PFSK-1 (cell line): ENCODE data around the gene TRIM9.

Source experiments
- FOXP2 ChIP-seq: optimal IDR thresholded peaks from 2 replicates; pipeline ENCODE3; 2011; ENCODE audit warnings: borderline replicate concordance, control low read depth, inconsistent platforms; ENCODE audit not compliant: insufficient read depth; ENCODE audit errors: extremely low read length, extremely low read depth
- POLR2AphosphoS5 ChIP-seq: IDR thresholded peaks from 2 replicates; pipeline ENCODE4 v1.6.1; 2012; ENCODE audit warnings: low read depth, mild to moderate bottlenecking, control low read depth, low read length, moderate library complexity
- REST ChIP-seq, 2 experiments: IDR thresholded peaks; 2 replicates each; pipeline versions ENCODE4 v1.6.1 to v1.8.0; 2011 to 2012; ENCODE audit warnings: low read depth in 2 of 2, low read length in 2 of 2, control low read depth in 1 of 2, inconsistent platforms in 1 of 2, mild to moderate bottlenecking in 1 of 2, moderate library complexity in 1 of 2; ENCODE audit not compliant: insufficient read depth in 1 of 2
- SIN3A ChIP-seq: IDR thresholded peaks from 2 replicates; pipeline ENCODE4 v1.6.1; 2012; ENCODE audit warnings: mild to moderate bottlenecking, low read length, moderate library complexity, borderline replicate concordance; ENCODE audit not compliant: insufficient read depth
- TAF1 ChIP-seq: IDR thresholded peaks from 2 replicates; pipeline ENCODE4 v1.6.1; 2012; ENCODE audit warnings: low read length, control low read depth, borderline replicate concordance; ENCODE audit not compliant: insufficient read depth

The TRIM9 gene

GRCh38 chr14:50926851-50927386 lies 168.0 kb downstream of the TRIM9 start:
- TF ChIP-seq TAF1 = no peak
- no peak for TF ChIP-seq POLR2AphosphoS5
- no peak for TF ChIP-seq REST (IDR thresholded peaks at IDR 0.05; ENCODE audit: insufficient read depth in 1 of 2, low read depth in 2 of 2, low read length in 2 of 2)
- no peak for TF ChIP-seq FOXP2
- no peak for TF ChIP-seq SIN3A
